Measurements from ENCODE around the gene ERG. TPM values are rescaled to one million over a fixed set of nuclear protein-coding genes. Genes with fewer than 3 reads are reported as not detected.

Gene ERG
- total and polyA plus RNA-seq, 9 of the 15 experiments (the other 6 are each of a cell fraction or from before 2014, with no cell fraction given) = 0.06 TPM; not detected in 8

DNA sequence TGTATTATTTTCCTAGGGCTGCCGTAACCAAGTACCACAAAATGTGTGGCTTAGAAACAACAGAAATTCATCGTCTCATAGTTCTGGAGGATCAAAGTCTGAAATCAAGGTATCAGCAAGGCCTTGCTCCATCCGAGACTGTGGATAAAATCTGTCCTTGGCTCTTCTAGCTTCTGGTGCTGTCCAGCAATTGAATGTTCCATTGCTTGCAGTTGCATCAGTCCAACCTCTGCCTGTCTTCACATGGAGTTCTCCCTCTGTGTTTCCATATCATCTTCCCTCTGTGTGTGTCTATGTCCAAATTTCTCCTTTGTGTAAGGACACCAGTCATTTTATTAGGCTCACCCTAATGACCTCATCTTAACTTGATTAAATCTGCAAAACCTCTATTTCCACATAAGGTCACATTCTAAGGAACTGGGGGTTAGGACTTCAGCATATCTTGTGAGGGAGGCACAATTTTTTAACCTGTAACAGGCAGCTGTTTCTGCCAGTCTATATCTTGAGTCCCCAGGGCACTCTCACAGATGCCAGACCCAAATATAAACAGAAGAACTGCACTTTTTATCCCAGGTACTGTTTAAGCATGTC, 84.2 kb downstream of the ERG start (continued):
- TF ChIP-seq, protein P1, sequence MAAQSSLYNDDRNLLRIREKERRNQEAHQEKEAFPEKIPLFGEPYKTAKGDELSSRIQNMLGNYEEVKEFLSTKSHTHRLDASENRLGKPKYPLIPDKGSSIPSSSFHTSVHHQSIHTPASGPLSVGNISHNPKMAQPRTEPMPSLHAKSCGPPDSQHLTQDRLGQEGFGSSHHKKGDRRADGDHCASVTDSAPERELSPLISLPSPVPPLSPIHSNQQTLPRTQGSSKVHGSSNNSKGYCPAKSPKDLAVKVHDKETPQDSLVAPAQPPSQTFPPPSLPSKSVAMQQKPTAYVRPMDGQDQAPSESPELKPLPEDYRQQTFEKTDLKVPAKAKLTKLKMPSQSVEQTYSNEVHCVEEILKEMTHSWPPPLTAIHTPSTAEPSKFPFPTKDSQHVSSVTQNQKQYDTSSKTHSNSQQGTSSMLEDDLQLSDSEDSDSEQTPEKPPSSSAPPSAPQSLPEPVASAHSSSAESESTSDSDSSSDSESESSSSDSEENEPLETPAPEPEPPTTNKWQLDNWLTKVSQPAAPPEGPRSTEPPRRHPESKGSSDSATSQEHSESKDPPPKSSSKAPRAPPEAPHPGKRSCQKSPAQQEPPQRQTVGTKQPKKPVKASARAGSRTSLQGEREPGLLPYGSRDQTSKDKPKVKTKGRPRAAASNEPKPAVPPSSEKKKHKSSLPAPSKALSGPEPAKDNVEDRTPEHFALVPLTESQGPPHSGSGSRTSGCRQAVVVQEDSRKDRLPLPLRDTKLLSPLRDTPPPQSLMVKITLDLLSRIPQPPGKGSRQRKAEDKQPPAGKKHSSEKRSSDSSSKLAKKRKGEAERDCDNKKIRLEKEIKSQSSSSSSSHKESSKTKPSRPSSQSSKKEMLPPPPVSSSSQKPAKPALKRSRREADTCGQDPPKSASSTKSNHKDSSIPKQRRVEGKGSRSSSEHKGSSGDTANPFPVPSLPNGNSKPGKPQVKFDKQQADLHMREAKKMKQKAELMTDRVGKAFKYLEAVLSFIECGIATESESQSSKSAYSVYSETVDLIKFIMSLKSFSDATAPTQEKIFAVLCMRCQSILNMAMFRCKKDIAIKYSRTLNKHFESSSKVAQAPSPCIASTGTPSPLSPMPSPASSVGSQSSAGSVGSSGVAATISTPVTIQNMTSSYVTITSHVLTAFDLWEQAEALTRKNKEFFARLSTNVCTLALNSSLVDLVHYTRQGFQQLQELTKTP (IDR thresholded peaks at IDR 0.05; ENCODE audit: low read depth in 1 of 2, partially characterized antibody in 2 of 2) = peak in 1 of 2 experiments; percentile 68
- TF ChIP-seq ZNF79 (CRISPR knock-in tag; IDR thresholded peaks at IDR 0.05; ENCODE audit: low read depth) = 0 out of 2 replicates have a peak, but pooled peaks have one; percentile 70
- peak; percentile 58; the same call in 1 of the 2 replicates for TF ChIP-seq ESRRA (IDR thresholded peaks at IDR 0.05; ENCODE audit: borderline replicate concordance, low read depth)
- TF ChIP-seq FOXJ2 (tag; IDR thresholded peaks at IDR 0.05) = peak; percentile 69
- peak; percentile 73 for TF ChIP-seq MECOM (CRISPR knock-in tag; IDR thresholded peaks at IDR 0.05)
- TF ChIP-seq, protein P2, sequence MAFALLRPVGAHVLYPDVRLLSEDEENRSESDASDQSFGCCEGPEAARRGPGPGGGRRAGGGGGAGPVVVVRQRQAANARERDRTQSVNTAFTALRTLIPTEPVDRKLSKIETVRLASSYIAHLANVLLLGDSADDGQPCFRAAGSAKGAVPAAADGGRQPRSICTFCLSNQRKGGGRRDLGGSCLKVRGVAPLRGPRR (CRISPR knock-in tag; IDR thresholded peaks at IDR 0.05) = no peak
- peak in 1 of 2 experiments; percentile 72; a peak in 2 of 4 replicates for TF ChIP-seq RCOR1 (IDR thresholded peaks at IDR 0.05; ENCODE audit: borderline replicate concordance in 1 of 2, low read depth in 2 of 2, low read length in 2 of 2)
- TF ChIP-seq, protein P3, sequence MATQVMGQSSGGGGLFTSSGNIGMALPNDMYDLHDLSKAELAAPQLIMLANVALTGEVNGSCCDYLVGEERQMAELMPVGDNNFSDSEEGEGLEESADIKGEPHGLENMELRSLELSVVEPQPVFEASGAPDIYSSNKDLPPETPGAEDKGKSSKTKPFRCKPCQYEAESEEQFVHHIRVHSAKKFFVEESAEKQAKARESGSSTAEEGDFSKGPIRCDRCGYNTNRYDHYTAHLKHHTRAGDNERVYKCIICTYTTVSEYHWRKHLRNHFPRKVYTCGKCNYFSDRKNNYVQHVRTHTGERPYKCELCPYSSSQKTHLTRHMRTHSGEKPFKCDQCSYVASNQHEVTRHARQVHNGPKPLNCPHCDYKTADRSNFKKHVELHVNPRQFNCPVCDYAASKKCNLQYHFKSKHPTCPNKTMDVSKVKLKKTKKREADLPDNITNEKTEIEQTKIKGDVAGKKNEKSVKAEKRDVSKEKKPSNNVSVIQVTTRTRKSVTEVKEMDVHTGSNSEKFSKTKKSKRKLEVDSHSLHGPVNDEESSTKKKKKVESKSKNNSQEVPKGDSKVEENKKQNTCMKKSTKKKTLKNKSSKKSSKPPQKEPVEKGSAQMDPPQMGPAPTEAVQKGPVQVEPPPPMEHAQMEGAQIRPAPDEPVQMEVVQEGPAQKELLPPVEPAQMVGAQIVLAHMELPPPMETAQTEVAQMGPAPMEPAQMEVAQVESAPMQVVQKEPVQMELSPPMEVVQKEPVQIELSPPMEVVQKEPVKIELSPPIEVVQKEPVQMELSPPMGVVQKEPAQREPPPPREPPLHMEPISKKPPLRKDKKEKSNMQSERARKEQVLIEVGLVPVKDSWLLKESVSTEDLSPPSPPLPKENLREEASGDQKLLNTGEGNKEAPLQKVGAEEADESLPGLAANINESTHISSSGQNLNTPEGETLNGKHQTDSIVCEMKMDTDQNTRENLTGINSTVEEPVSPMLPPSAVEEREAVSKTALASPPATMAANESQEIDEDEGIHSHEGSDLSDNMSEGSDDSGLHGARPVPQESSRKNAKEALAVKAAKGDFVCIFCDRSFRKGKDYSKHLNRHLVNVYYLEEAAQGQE (IDR thresholded peaks at IDR 0.05; ENCODE audit: borderline replicate concordance) = peak; percentile 98
- TF ChIP-seq, protein P3 (CRISPR knock-in tag; IDR thresholded peaks at IDR 0.05; ENCODE audit: low read depth) = peak; percentile 94
- peak; percentile 86; the same call in 1 of the 2 replicates for TF ChIP-seq ZNF197 (CRISPR knock-in tag; IDR thresholded peaks at IDR 0.05; ENCODE audit: low read depth)
- TF ChIP-seq ZNF695 (CRISPR knock-in tag; IDR thresholded peaks at IDR 0.05) = no peak
- no peak for TF ChIP-seq BRCA1 (IDR thresholded peaks at IDR 0.05)
- TF ChIP-seq BRCA1 (CRISPR knock-in tag; IDR thresholded peaks at IDR 0.05) = no peak
- TF ChIP-seq, protein P4, sequence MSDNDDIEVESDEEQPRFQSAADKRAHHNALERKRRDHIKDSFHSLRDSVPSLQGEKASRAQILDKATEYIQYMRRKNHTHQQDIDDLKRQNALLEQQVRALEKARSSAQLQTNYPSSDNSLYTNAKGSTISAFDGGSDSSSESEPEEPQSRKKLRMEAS (CRISPR knock-in tag; IDR thresholded peaks at IDR 0.05) = no peak
- TF ChIP-seq NR2C2 (CRISPR knock-in tag; IDR thresholded peaks at IDR 0.05) = no peak
- peak; percentile 46; the same call in 1 of the 2 replicates for TF ChIP-seq NR2C2 (tag; IDR thresholded peaks at IDR 0.05)
